PC-3 (cell line): ENCODE results near the gene AMMECR1. TPM values are rescaled to one million over a fixed set of nuclear protein-coding genes. Genes with fewer than 3 reads are reported as not detected.

ENCODE experiments used
- ATAC-seq: fragments of 200-7000 bp; cut with Tn5 transposase; 2 replicates; pipeline ENCODE4 v1.9.1; 2020; ENCODE audit warnings: mild to moderate bottlenecking, moderate library complexity
- BruUV-seq: library from RNA; stranded (reverse); fragments of 400-500 nt; replicated peaks from 2 replicates; lab custom pipeline; 2021; lab: Mats Ljungman, UMichigan
- CTCF ChIA-PET: fragments of 300-600 bp; sonication (Branson Sonifier 250); formaldehyde crosslinking; loops from one replicate; lab custom pipeline; 2022; ENCODE audit warnings: antibody characterized with exemption; lab: Charles Lee
- POLR2A ChIA-PET: fragments of 300-600 bp; sonication (Branson Sonifier 250); formaldehyde crosslinking; loops from one replicate; lab custom pipeline; 2022; ENCODE audit warnings: antibody characterized with exemption; ENCODE audit not compliant: unreplicated experiment; lab: Charles Lee
- DNase-seq: peaks from one replicate; pipeline ENCODE4 v3.0.0-alpha.2; 2015
- H2AFZ ChIP-seq: fragments of 300-600 bp; sonication (generic); 2 replicates; pipeline ENCODE4 v1.6.0; 2016; ENCODE audit warnings: antibody characterized with exemption, low read length
- H3F3A ChIP-seq: fragments of 300-600 bp; sonication (generic); one replicate; pipeline ENCODE4 v1.6.0; 2017; ENCODE audit warnings: antibody characterized with exemption, low read length, control low read depth, mild to moderate bottlenecking; ENCODE audit not compliant: unreplicated experiment
- H3K27ac ChIP-seq: fragments of 300-600 bp; sonication (generic); 2 replicates; pipeline ENCODE4 v1.5.1; 2016; ENCODE audit warnings: mild to moderate bottlenecking, low read length
- H3K27me3 ChIP-seq: fragments of 300-600 bp; sonication (generic); 2 replicates; pipeline ENCODE4 v1.6.1; 2016; ENCODE audit warnings: low read length, mixed read lengths
- H3K36me3 ChIP-seq: fragments of 300-600 bp; sonication (generic); 2 replicates; pipeline ENCODE4 v1.6.1; 2016; ENCODE audit warnings: low read depth, mixed run types, low read length, mixed read lengths
- H3K4me1 ChIP-seq: fragments of 300-600 bp; sonication (generic); 2 replicates; pipeline ENCODE4 v1.5.1; 2016; ENCODE audit warnings: low read length; ENCODE audit not compliant: insufficient read depth
- H3K4me2 ChIP-seq: fragments of 300-600 bp; sonication (generic); 2 replicates; pipeline ENCODE4 v1.6.0; 2016; ENCODE audit warnings: low read length
- H3K4me3 ChIP-seq: fragments of 300-600 bp; sonication (generic); 2 replicates; pipeline ENCODE4 v1.5.1; 2016; ENCODE audit warnings: mild to moderate bottlenecking, low read length, mixed read lengths
- H3K79me2 ChIP-seq: fragments of 300-600 bp; sonication (generic); 2 replicates; pipeline ENCODE4 v1.6.1; 2017; ENCODE audit warnings: low read length, mixed read lengths
- H3K9ac ChIP-seq: fragments of 300-600 bp; sonication (generic); 2 replicates; pipeline ENCODE4 v1.6.0; 2016; ENCODE audit warnings: mild to moderate bottlenecking, low read length
- H3K9me2 ChIP-seq: fragments of 300-600 bp; sonication (generic); replicated peaks from 2 replicates; pipeline ENCODE4 v1.6.1; 2016; ENCODE audit warnings: mixed run types, low read length, mixed read lengths
- H3K9me3 ChIP-seq: fragments of 300-600 bp; sonication (generic); 2 replicates; pipeline ENCODE4 v1.6.1; 2016; ENCODE audit warnings: low read length, mixed read lengths
- H4K20me1 ChIP-seq: fragments of 300-600 bp; sonication (generic); 2 replicates; pipeline ENCODE4 v1.6.1; 2016; ENCODE audit warnings: low read length, mixed read lengths
- CTCF ChIP-seq: fragments of 300-600 bp; sonication (generic); conservative IDR thresholded peaks from 2 replicates; pipeline ENCODE4 v1.5.1; 2017; ENCODE audit warnings: antibody characterized with exemption, low read depth, mild to moderate bottlenecking, low read length
- EZH2 ChIP-seq: fragments of 300-600 bp; sonication (generic); IDR thresholded peaks from one replicate; pipeline ENCODE4 v1.6.1; 2017; ENCODE audit warnings: antibody characterized with exemption, mild to moderate bottlenecking, low read length; ENCODE audit not compliant: unreplicated experiment
- EZH2phosphoT487 ChIP-seq: fragments of 300-600 bp; sonication (generic); IDR thresholded peaks from 2 replicates; pipeline ENCODE4 v1.6.1; 2018; ENCODE audit warnings: mild to moderate bottlenecking, antibody characterized with exemption, low read length, borderline replicate concordance
- intact Hi-C: fragments of 100-400 bp; cut with micrococcal nuclease; formaldehyde crosslinking; loops from 2 replicates; pipeline ENCODE4 v1.9.0; 2023
- total RNA-seq: library from RNA; depleted of rRNA; stranded (reverse); fragments of >200 nt; gene quantifications from 2 replicates; pipeline ENCODE4 v1.2.3, GENCODE V29; 2014

Gene AMMECR1
- total RNA-seq, 1 experiment from 2014 or later = 14.2 TPM

GRCh38 chrX:110281377-110281776 is 36.5 kb downstream of the AMMECR1 start:
- TF ChIP-seq CTCF = no peak
- TF ChIP-seq EZH2phosphoT487 = no peak
- no peak for TF ChIP-seq EZH2
- ChIA-PET CTCF (no interaction called here), POLR2A (no interaction called here)
- Histone ChIP-seq H3K79me2 (peaks cover 90% of the 10 kb centered on the region), H3K4me1 (peaks cover 60% of the 10 kb centered on the region), H3K9me2 (no peaks in the 10 kb centered on the region), H2AFZ (no peak overlapping the region), H3K27me3 (no peaks in the 10 kb centered on the region), H3K27ac (0 out of 2 replicates have a peak overlapping the region, but pooled peaks have one; percentile 4), H3K9me3 (no peaks in the 10 kb centered on the region), H3F3A (no peaks in the 10 kb centered on the region), H3K4me2 (peak overlapping the region; percentile 16; the same call in 1 of the 2 replicates), H3K9ac (no peak overlapping the region), H3K36me3 (no peaks in the 10 kb centered on the region), H4K20me1 (no peaks in the 10 kb centered on the region), H3K4me3 (no peak overlapping the region)
- no peak for ATAC-seq
- BruUV-seq = no TSS peak
- no peak for DNase-seq
- intact Hi-C loops = loop anchor here (1.0 to 5.0 kb wide), 3 partner anchors 35 to 59 kb away; partner anchors contain the start of gene AMMECR1

GRCh38 chrX:110280954-110281353 is 36.9 kb downstream of the AMMECR1 start:
- Histone ChIP-seq H3K36me3 (no peaks in the 10 kb centered on the region), H3K79me2 (peaks cover 94% of the 10 kb centered on the region), H3K4me2 (peak overlapping the region; percentile 16; the same call in 1 of the 2 replicates), H3K9me3 (no peaks in the 10 kb centered on the region), H2AFZ (no peak overlapping the region), H3K9ac (no peak overlapping the region), H3K9me2 (no peaks in the 10 kb centered on the region), H3K4me1 (peaks cover 56% of the 10 kb centered on the region), H3K27me3 (no peaks in the 10 kb centered on the region), H3K4me3 (no peak overlapping the region), H3F3A (no peaks in the 10 kb centered on the region), H4K20me1 (no peaks in the 10 kb centered on the region), H3K27ac (0 out of 2 replicates have a peak overlapping the region, but pooled peaks have one; percentile 4)
- no TSS peak for BruUV-seq
- peak; percentile 39 for DNase-seq
- no peak for TF ChIP-seq CTCF
- TF ChIP-seq EZH2 = no peak
- no peak for TF ChIP-seq EZH2phosphoT487
- intact Hi-C loops = loop anchor here (1.0 to 5.0 kb wide), 3 partner anchors 35 to 59 kb away; partner anchors contain the start of gene AMMECR1
- ChIA-PET CTCF (no interaction called here), POLR2A (no interaction called here)
- peak; percentile 33 for ATAC-seq

- peaks cover 66% of the 10 kb centered on the region for H3K79me2 ChIP-seq
- TF ChIP-seq EZH2 (no peak), EZH2phosphoT487 (no peak), CTCF (no peak)
- no peaks in the 10 kb centered on the region for H3K9me2 ChIP-seq
- H3K27ac ChIP-seq = no peak overlapping the region
- H3K4me3 ChIP-seq = no peak overlapping the region
- H3K36me3 ChIP-seq = no peaks in the 10 kb centered on the region
- H2AFZ ChIP-seq = no peak overlapping the region
- peak overlapping the region; percentile 25; the same call in 1 of the 2 replicates for H3K4me2 ChIP-seq
- peak; percentile 33 for DNase-seq
- intact Hi-C loops = no loop called here
- no peak overlapping the region for H3K9ac ChIP-seq
- H3F3A ChIP-seq = no peaks in the 10 kb centered on the region
- POLR2A ChIA-PET = no interaction called here
- no peaks in the 10 kb centered on the region for H3K9me3 ChIP-seq
- peaks cover 26% of the 10 kb centered on the region for H3K4me1 ChIP-seq
- BruUV-seq = no TSS peak
- H4K20me1 ChIP-seq = no peaks in the 10 kb centered on the region
- ATAC-seq = no peak
- H3K27me3 ChIP-seq = no peaks in the 10 kb centered on the region
- CTCF ChIA-PET = no interaction called here
Measured at GRCh38 chrX:110277609-110278008, 40.3 kb downstream of the AMMECR1 start.
